ENCODE results near the gene NCAPH2. TPM values are rescaled to one million over a fixed set of nuclear protein-coding genes. Genes with fewer than 3 reads are reported as not detected.

Gene NCAPH2
- total RNA-seq: 10 to 100 TPM; 34.0 to 85.8 (median 41.2) TPM

DNA sequence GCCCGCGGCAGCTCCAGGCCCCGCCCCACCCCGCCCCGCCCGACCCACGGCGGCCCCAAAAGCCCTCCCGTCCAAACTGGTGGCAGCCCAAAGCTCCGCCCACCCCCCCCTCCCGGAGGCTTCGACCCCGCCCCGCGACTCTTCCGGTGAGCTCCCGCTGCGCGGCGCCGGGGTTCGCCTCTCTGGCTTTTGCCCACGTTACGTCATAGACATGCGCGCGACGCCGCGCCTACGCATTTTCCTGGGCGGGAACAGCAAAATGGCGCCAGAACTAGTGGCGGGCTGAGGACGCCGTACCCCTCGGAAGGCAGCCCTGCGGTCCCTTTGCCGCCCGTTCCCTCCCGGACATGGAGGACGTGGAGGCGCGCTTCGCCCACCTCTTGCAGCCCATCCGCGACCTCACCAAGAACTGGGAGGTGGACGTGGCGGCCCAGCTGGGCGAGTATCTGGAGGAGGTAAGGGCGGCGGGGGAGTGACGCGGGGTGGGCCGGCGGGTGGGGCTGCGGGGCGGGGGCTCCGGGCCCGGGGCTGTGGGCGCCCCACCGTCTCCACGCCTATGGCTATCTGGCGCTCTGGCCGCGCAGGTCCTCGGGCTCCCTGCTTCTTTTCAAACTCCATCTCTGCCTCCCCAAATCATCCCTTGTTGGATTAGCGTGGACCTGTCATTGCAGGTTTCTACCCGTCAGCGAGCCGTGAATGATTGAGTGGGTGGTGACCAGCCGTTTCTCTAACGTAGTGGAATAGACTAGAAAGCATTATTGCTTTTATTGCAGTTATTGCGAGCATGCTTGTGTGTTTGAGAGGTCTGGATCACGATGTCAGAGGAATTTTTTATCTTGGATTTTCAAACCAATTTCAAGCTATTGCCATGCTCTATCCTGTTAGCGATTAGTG is at the start of gene NCAPH2:
Gene NCAPH2 (plus strand): TSS at position 234 of the 894 bp plus-strand sequence. CDS start 114 bp downstream, at position 348.
- Histone ChIP-seq H3K27me3 (no peaks in the 10 kb centered on the region), H3K4me1 (peaks cover 0 to 35% (median 8%) of the 10 kb centered on the region in 4 donors), H3K4me3 (peak within 1 kb of the TSS; percentile 70 to 100 (median 91)), H3K9me3 (no peaks in the 10 kb centered on the region), H3K36me3 (peaks cover 0 to 31% (median 0%) of the 10 kb centered on the region in 3 donors), H3K27ac (peak within 1 kb of the TSS; percentile 93 to 98 (median 94))
- peak; percentile 62 to 78 for TF ChIP-seq POLR2A (IDR thresholded peaks at IDR 0.05)
- TF ChIP-seq, protein P1, sequence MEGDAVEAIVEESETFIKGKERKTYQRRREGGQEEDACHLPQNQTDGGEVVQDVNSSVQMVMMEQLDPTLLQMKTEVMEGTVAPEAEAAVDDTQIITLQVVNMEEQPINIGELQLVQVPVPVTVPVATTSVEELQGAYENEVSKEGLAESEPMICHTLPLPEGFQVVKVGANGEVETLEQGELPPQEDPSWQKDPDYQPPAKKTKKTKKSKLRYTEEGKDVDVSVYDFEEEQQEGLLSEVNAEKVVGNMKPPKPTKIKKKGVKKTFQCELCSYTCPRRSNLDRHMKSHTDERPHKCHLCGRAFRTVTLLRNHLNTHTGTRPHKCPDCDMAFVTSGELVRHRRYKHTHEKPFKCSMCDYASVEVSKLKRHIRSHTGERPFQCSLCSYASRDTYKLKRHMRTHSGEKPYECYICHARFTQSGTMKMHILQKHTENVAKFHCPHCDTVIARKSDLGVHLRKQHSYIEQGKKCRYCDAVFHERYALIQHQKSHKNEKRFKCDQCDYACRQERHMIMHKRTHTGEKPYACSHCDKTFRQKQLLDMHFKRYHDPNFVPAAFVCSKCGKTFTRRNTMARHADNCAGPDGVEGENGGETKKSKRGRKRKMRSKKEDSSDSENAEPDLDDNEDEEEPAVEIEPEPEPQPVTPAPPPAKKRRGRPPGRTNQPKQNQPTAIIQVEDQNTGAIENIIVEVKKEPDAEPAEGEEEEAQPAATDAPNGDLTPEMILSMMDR (IDR thresholded peaks at IDR 0.05): peak in 2 of 6 experiments; percentile 14 to 23
- peak in 2 of 3 donors; percentile 94 to 98 for DNase-seq

DNA sequence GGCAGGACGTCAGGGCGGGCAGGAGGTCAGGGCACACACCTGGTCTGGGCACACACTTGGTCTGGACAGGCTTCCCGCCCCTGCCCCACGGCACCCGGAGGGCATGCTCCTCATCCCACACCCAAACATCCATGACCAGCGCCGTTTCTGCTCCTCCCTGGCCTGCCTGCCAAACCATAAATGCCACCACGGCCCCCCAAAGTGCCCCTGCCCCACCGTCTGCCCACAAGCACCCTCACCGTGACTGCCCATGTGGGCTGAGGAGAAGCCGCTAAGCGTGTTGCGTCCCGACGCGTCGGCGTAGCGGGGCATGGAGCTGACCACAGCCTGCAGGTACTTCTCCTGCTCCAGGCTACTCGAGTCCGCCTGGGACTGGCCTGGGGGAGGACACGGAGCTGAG is 49.0 kb upstream of the NCAPH2 start:
- Histone ChIP-seq H3K27me3 (no peaks in the 10 kb centered on the region), H3K4me3 (no peak overlapping the region), H3K4me1 (no peaks in the 10 kb centered on the region), H3K36me3 (peaks cover 0 to 99% (median 0%) of the 10 kb centered on the region in 3 donors), H3K9me3 (no peaks in the 10 kb centered on the region), H3K27ac (no peak overlapping the region)
- no peak for DNase-seq
- TF ChIP-seq POLR2A (IDR thresholded peaks at IDR 0.05): no peak
- TF ChIP-seq, protein P1 (IDR thresholded peaks at IDR 0.05): no peak

DNA sequence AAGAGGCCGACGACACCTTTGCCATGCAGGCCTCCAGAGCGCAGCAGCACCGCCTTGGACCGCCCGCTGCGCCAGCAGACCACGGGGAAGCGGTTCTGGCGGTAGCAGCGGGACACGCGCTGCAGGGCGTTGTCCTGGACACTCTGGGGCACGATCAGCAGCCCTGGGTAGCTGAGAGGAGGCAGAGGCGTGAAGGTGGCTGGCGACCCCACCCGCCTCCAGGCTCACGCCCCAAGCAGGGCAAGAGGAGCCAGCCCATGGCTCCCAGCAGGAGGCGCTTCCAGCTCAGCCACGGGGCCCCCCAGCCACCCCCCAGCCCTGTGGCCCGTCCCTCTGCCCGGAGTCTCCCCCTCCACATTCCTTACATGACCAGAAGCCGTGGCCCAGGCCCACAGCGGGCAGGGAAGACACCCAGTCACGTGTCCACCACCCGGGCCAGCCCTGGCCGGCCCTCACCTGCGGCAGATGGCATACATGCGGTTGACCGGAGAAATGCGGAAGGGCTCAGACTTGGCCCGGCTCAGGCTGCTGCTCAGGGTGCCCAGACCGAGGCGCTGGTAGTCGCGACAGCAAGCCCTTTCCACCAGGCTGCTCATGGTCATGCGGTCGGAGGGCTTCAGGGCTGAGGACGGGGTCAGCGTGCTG is 48.4 kb upstream of the NCAPH2 start:
- Histone ChIP-seq H3K36me3 (peaks cover 0 to 99% (median 0%) of the 10 kb centered on the region in 3 donors), H3K27ac (no peak overlapping the region), H3K9me3 (no peaks in the 10 kb centered on the region), H3K27me3 (no peaks in the 10 kb centered on the region), H3K4me1 (no peaks in the 10 kb centered on the region), H3K4me3 (no peak overlapping the region)
- TF ChIP-seq, protein P1 (IDR thresholded peaks at IDR 0.05): no peak
- no peak for TF ChIP-seq POLR2A (IDR thresholded peaks at IDR 0.05)
- DNase-seq: no peak

DNA sequence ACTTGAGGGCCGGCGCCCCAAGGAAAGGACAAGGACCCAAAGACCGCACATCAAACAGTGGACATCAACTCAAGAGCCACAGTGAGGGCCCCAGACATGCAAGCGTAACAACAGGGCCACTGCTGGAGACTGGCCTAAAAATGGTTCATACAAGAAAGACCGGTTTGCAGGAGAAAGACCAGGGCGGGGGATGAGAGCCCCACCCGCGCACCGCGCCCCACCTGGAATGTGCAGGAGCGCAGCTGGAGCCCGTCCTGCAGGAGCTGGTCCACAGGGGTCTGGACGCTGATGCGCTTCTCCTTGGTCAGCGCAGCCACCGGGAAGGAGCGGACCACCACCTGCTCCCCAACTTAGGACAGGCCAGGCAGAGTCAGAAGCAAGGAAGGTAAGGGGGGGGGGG is 47.1 kb upstream of the NCAPH2 start:
- TF ChIP-seq, protein P1 (IDR thresholded peaks at IDR 0.05): no peak
- no peak for TF ChIP-seq POLR2A (IDR thresholded peaks at IDR 0.05)
- Histone ChIP-seq H3K27ac (no peak overlapping the region), H3K4me1 (no peaks in the 10 kb centered on the region), H3K36me3 (peaks cover 0 to 99% (median 2%) of the 10 kb centered on the region in 3 donors), H3K9me3 (no peaks in the 10 kb centered on the region), H3K27me3 (no peaks in the 10 kb centered on the region), H3K4me3 (no peak overlapping the region)
- no peak for DNase-seq

DNA sequence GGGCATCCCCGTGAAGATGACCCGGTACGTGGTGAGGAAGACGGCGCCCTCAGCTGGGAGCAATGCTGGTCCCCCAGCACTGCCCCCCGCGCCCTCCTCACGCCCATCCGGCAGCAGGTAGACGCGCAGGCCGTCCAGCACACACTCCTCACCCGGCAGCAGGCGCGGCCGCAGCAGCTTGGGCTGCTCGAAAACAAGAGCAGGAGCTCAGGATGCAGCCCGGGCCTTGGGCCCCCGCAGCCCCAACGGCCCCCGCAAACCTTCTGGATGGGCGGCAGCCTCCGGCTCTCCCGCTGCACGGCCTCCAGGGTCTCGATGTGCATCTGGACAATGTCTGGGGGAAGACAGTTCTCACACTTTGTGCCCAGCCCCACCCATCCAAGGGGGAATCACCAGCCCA is 46.5 kb upstream of the NCAPH2 start:
- Histone ChIP-seq H3K36me3 (peaks cover 0 to 99% (median 2%) of the 10 kb centered on the region in 3 donors), H3K4me1 (no peaks in the 10 kb centered on the region), H3K27me3 (no peaks in the 10 kb centered on the region), H3K27ac (no peak overlapping the region), H3K9me3 (no peaks in the 10 kb centered on the region), H3K4me3 (no peak overlapping the region)
- DNase-seq: no peak
- TF ChIP-seq POLR2A (IDR thresholded peaks at IDR 0.05): no peak
- TF ChIP-seq, protein P1 (IDR thresholded peaks at IDR 0.05): no peak
